Fibroblast of villous mesenchyme (primary cell): ENCODE measurements around the gene MEAK7. TPM values are rescaled to one million over a fixed set of nuclear protein-coding genes. Genes with fewer than 3 reads are reported as not detected.
"Not testable (repeated sequence)": the region's sequence is repeated elsewhere in the genome, so short reads cannot be mapped to it uniquely, and the experiment has no call there.

Experiments
- DNase-seq: peaks from one replicate; pipeline ENCODE4 v3.0.0-alpha.2; 2010; ENCODE audit warnings: low read depth
- H3K4me3 ChIP-seq: 2 replicates; pipeline ENCODE4 v1.5.1; 2011; ENCODE audit warnings: low read depth, mild to moderate bottlenecking, low read length
- CTCF ChIP-seq: IDR thresholded peaks from 2 replicates; pipeline ENCODE4 v1.5.1; 2012; ENCODE audit warnings: low read depth, mild to moderate bottlenecking, low read length; ENCODE audit not compliant: insufficient read depth
- total RNA-seq: library from RNA; depleted of rRNA; stranded (reverse); fragments of >200 nt; gene quantifications from 2 replicates; pipeline ENCODE4 v1.2.3, GENCODE V29; 2012

MEAK7 gene
- total RNA-seq, 1 donor: 27.2 TPM

- no peak for TF ChIP-seq CTCF
- no peak overlapping the region for H3K4me3 ChIP-seq
- no peak for DNase-seq
Measured at GRCh38 chr16:84519855-84520254, 15.4 kb upstream of the MEAK7 start.

- H3K4me3 ChIP-seq: no peak overlapping the region
- DNase-seq: no peak
- no peak for TF ChIP-seq CTCF
Measured at GRCh38 chr16:84518804-84519341, 14.4 kb upstream of the MEAK7 start.

- not testable (repeated sequence) for H3K4me3 ChIP-seq
- peak; percentile 30 for DNase-seq
Measured at GRCh38 chr16:84518220-84518619, 13.8 kb upstream of the MEAK7 start.

GRCh38 chr16:84517366-84517765 lies 12.9 kb upstream of the MEAK7 start:
- H3K4me3 ChIP-seq: no peak overlapping the region
- TF ChIP-seq CTCF: no peak

GRCh38 chr16:84514874-84515835 lies 10.7 kb upstream of the MEAK7 start:
- H3K4me3 ChIP-seq: no peak overlapping the region
- no peak for DNase-seq
- no peak for TF ChIP-seq CTCF

More at GRCh38 chr16:84517366-84517765, 12.9 kb upstream of the MEAK7 start:
- no peak for DNase-seq

GRCh38 chr16:84514295-84514873 lies 9.9 kb upstream of the MEAK7 start:
- no peak for TF ChIP-seq CTCF
- DNase-seq: no peak
- no peak overlapping the region for H3K4me3 ChIP-seq

GRCh38 chr16:84513666-84514065 lies 9.2 kb upstream of the MEAK7 start:
- no peak for DNase-seq
- H3K4me3 ChIP-seq: no peak overlapping the region
- TF ChIP-seq CTCF: no peak
